ENCODE measurements around the gene SHISA6. TPM values are rescaled to one million over a fixed set of nuclear protein-coding genes. Genes with fewer than 3 reads are reported as not detected.

SHISA6 gene
- total RNA-seq, 1 experiment from 2014 or later, result 21.1 TPM

GRCh38 chr17:11514981-11515680 is 274.1 kb downstream of the SHISA6 start:
- Histone ChIP-seq H3K36me3 (ENCODE audit: control insufficient read depth, insufficient read depth, low read length) (no peaks in the 10 kb centered on the region), H3K9me3 (no peaks in the 10 kb centered on the region), H3K4me3 (ENCODE audit: low read depth, low read length) (no peak overlapping the region), H3K4me1 (no peaks in the 10 kb centered on the region), H3K27me3 (replicated peaks; ENCODE audit: control insufficient read depth, insufficient read depth, low read length) (no peaks in the 10 kb centered on the region)
- POLR2A ChIA-PET, result no interaction called here
- H3K27ac Mint-ChIP-seq (ENCODE audit: unreplicated experiment), result no peak overlapping the region
- H3K27me3 Mint-ChIP-seq (ENCODE audit: insufficient read depth, unreplicated experiment), result no peaks in the 10 kb centered on the region
- no peaks in the 10 kb centered on the region for H3K36me3 Mint-ChIP-seq (ENCODE audit: insufficient read depth, unreplicated experiment)
- no peak for DNase-seq
- no peak for TF ChIP-seq CTCF (IDR thresholded peaks at IDR 0.05; ENCODE audit: insufficient read depth in 1 of 2, low read depth in 1 of 2, low read length in 1 of 2, severe bottlenecking in 1 of 2, unreplicated experiment in 1 of 2)
- no peaks in the 10 kb centered on the region for H3K4me1 Mint-ChIP-seq (ENCODE audit: low read depth, unreplicated experiment)
- H3K4me3 Mint-ChIP-seq (ENCODE audit: unreplicated experiment), result no peak overlapping the region
- CTCF ChIA-PET, result interaction anchor here (0.6 kb wide), 1 partner anchor 18 kb away, joined by 5 read pairs; no protein-coding TSS in a partner anchor
- no peaks in the 10 kb centered on the region for H3K9me3 Mint-ChIP-seq (ENCODE audit: unreplicated experiment)
- intact Hi-C loops (cut with micrococcal nuclease; ENCODE audit: unreplicated experiment), result no loop called here
- no TSS peak for BruUV-seq (replicated peaks)

GRCh38 chr17:11515901-11516300 is 274.9 kb downstream of the SHISA6 start:
- Mint-ChIP-seq H3K27me3 (ENCODE audit: insufficient read depth, unreplicated experiment) (no peaks in the 10 kb centered on the region), H3K4me3 (ENCODE audit: unreplicated experiment) (no peak overlapping the region), H3K27ac (ENCODE audit: unreplicated experiment) (no peak overlapping the region), H3K9me3 (ENCODE audit: unreplicated experiment) (no peaks in the 10 kb centered on the region), H3K4me1 (ENCODE audit: low read depth, unreplicated experiment) (no peaks in the 10 kb centered on the region), H3K36me3 (ENCODE audit: insufficient read depth, unreplicated experiment) (no peaks in the 10 kb centered on the region)
- no peak for DNase-seq
- POLR2A ChIA-PET, result no interaction called here
- CTCF ChIA-PET, result no interaction called here
- BruUV-seq (replicated peaks), result no TSS peak
- no peaks in the 10 kb centered on the region for H3K36me3 ChIP-seq (ENCODE audit: control insufficient read depth, insufficient read depth, low read length)
- intact Hi-C loops (cut with micrococcal nuclease; ENCODE audit: unreplicated experiment), result no loop called here
- no peaks in the 10 kb centered on the region for H3K4me1 ChIP-seq
- H3K27me3 ChIP-seq (replicated peaks; ENCODE audit: control insufficient read depth, insufficient read depth, low read length), result no peaks in the 10 kb centered on the region
- no peaks in the 10 kb centered on the region for H3K9me3 ChIP-seq
- H3K4me3 ChIP-seq (ENCODE audit: low read depth, low read length), result no peak overlapping the region
- TF ChIP-seq CTCF (IDR thresholded peaks at IDR 0.05; ENCODE audit: insufficient read depth in 1 of 2, low read depth in 1 of 2, low read length in 1 of 2, severe bottlenecking in 1 of 2, unreplicated experiment in 1 of 2), result no peak

GRCh38 chr17:11535231-11535630 is 294.2 kb downstream of the SHISA6 start:
- no peaks in the 10 kb centered on the region for H3K9me3 ChIP-seq
- Mint-ChIP-seq H3K27ac (ENCODE audit: unreplicated experiment) (no peak overlapping the region), H3K4me3 (ENCODE audit: unreplicated experiment) (no peak overlapping the region), H3K4me1 (ENCODE audit: low read depth, unreplicated experiment) (no peaks in the 10 kb centered on the region), H3K36me3 (ENCODE audit: insufficient read depth, unreplicated experiment) (no peaks in the 10 kb centered on the region), H3K27me3 (ENCODE audit: insufficient read depth, unreplicated experiment) (no peaks in the 10 kb centered on the region), H3K9me3 (ENCODE audit: unreplicated experiment) (no peaks in the 10 kb centered on the region)
- no peak for DNase-seq
- no peaks in the 10 kb centered on the region for H3K4me1 ChIP-seq
- ChIA-PET POLR2A (no interaction called here), CTCF (no interaction called here)
- H3K27me3 ChIP-seq (replicated peaks; ENCODE audit: control insufficient read depth, insufficient read depth, low read length), result no peaks in the 10 kb centered on the region
- H3K36me3 ChIP-seq (ENCODE audit: control insufficient read depth, insufficient read depth, low read length), result no peaks in the 10 kb centered on the region
- no peak overlapping the region for H3K4me3 ChIP-seq (ENCODE audit: low read depth, low read length)
- TF ChIP-seq CTCF (IDR thresholded peaks at IDR 0.05; ENCODE audit: insufficient read depth in 1 of 2, low read depth in 1 of 2, low read length in 1 of 2, severe bottlenecking in 1 of 2, unreplicated experiment in 1 of 2), result no peak
- BruUV-seq (replicated peaks), result no TSS peak
- intact Hi-C loops (cut with micrococcal nuclease; ENCODE audit: unreplicated experiment), result no loop called here
